ENCODE measurements around the gene TRAPPC2. TPM values are rescaled to one million over a fixed set of nuclear protein-coding genes. Genes with fewer than 3 reads are reported as not detected.
A peak's percentile ranks its signal among the peaks of the same experiment; 100 is the strongest.

Gene TRAPPC2
- total and polyA plus RNA-seq, 2 of the 4 experiments (the other 2 are of a cell fraction): 11.3 to 13.8 TPM

DNA sequence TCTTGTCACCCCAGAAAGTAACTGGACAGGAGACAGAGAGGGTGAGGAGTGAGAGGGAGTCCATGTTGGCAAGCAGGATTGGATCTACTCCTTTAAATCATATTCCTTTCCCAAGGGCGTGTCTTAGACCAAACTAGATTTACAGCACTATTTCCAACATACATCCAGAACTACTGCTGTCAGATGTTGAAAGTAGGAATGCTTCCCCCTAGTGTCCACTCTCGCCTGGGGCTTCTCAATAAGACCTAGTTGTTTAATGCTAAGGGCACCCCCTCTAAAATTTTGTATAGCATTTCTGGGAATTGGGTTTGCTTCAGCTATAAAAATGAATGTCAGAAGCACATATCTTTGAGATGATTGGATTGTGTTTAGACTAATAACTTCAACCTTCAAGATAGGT lies 13.4 kb upstream of the TRAPPC2 start:
- Histone ChIP-seq H2BK120ac (ENCODE audit: low read depth, low read length) (no peak overlapping the region), H3K9me3 (ENCODE audit: control insufficient read depth, insufficient read depth, low read length) (no peaks in the 10 kb centered on the region), H3K18ac (ENCODE audit: low read depth, low read length) (no peak overlapping the region), H3K36me3 (ENCODE audit: control insufficient read depth, insufficient read depth, low read length) (peaks cover 2% of the 10 kb centered on the region), H2AK9ac (replicated peaks; ENCODE audit: low read depth, low read length, poor library complexity) (peak overlapping the region; percentile 37), H3K14ac (replicated peaks; ENCODE audit: low read depth, low read length) (no peak overlapping the region), H3K4me1 (ENCODE audit: control insufficient read depth, insufficient read depth, low read length) (peaks cover 2% of the 10 kb centered on the region), H4K8ac (ENCODE audit: low read depth in 2 of 2, low read length in 2 of 2) (no peak overlapping the region), H3K9ac (ENCODE audit: low read depth, low read length) (no peak overlapping the region), H3K23ac (ENCODE audit: low read depth, low read length) (no peak overlapping the region), H3K9me1 (ENCODE audit: insufficient read depth, low read length) (no peaks in the 10 kb centered on the region), H3K4me3 (ENCODE audit: insufficient read depth, low read depth, low read length) (no peak overlapping the region), H4K91ac (ENCODE audit: insufficient read depth, low read depth, low read length) (no peak overlapping the region), H4K5ac (ENCODE audit: low read depth, low read length) (no peak overlapping the region), H2BK5ac (ENCODE audit: low read depth, low read length, poor library complexity, severe bottlenecking) (no peak overlapping the region), H2AK5ac (ENCODE audit: low read depth, low read length) (no peak overlapping the region), H2AFZ (replicated peaks; ENCODE audit: low read length, poor library complexity) (no peak overlapping the region), H4K20me1 (ENCODE audit: insufficient read depth, low read length) (no peaks in the 10 kb centered on the region), H3K27me3 (ENCODE audit: control insufficient read depth, insufficient read depth, low read length) (no peaks in the 10 kb centered on the region), H3K4me2 (ENCODE audit: low read depth, low read length) (no peak overlapping the region), H3K27ac (ENCODE audit: insufficient read depth, low read length) (no peak overlapping the region), H3K4ac (ENCODE audit: low read depth, low read length) (no peak overlapping the region), H2BK20ac (ENCODE audit: low read depth, low read length) (no peak overlapping the region), H3K56ac (ENCODE audit: extremely low read depth, insufficient read depth, low read length) (no peak overlapping the region), H3K79me1 (ENCODE audit: low read depth in 1 of 2, low read length in 2 of 2) (no peaks in the 10 kb centered on the region), H2BK15ac (ENCODE audit: low read depth, low read length) (no peak overlapping the region)
- DNase-seq: peak; percentile 76
- TF ChIP-seq CEBPB (IDR thresholded peaks at IDR 0.05; ENCODE audit: low read depth, low read length) (no peak), RAD21 (IDR thresholded peaks at IDR 0.05; ENCODE audit: low read length) (peak; percentile 56), MAZ (IDR thresholded peaks at IDR 0.05; ENCODE audit: borderline replicate concordance, low read depth, low read length) (no peak), SMC3 (IDR thresholded peaks at IDR 0.05; ENCODE audit: low read depth, low read length) (peak; percentile 62), MXI1 (IDR thresholded peaks at IDR 0.05; ENCODE audit: borderline replicate concordance, low read depth, low read length) (no peak), BHLHE40 (IDR thresholded peaks at IDR 0.05; ENCODE audit: low read depth, low read length) (no peak), FOS (IDR thresholded peaks at IDR 0.05; ENCODE audit: low read depth, low read length) (no peak), POLR2A (IDR thresholded peaks at IDR 0.05; ENCODE audit: low read depth, low read length) (no peak), MAFK (IDR thresholded peaks at IDR 0.05; ENCODE audit: low read depth, low read length) (no peak), RCOR1 (IDR thresholded peaks at IDR 0.05; ENCODE audit: insufficient replicate concordance, low read length) (no peak), CHD1 (IDR thresholded peaks at IDR 0.05; ENCODE audit: low read depth, low read length) (no peak), NFE2L2 (IDR thresholded peaks at IDR 0.05; ENCODE audit: low read depth, low read length) (no peak), RFX5 (IDR thresholded peaks at IDR 0.05; ENCODE audit: low read depth, low read length) (no peak)
- TF ChIP-seq, protein P1, sequence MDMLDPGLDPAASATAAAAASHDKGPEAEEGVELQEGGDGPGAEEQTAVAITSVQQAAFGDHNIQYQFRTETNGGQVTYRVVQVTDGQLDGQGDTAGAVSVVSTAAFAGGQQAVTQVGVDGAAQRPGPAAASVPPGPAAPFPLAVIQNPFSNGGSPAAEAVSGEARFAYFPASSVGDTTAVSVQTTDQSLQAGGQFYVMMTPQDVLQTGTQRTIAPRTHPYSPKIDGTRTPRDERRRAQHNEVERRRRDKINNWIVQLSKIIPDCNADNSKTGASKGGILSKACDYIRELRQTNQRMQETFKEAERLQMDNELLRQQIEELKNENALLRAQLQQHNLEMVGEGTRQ (IDR thresholded peaks at IDR 0.05; ENCODE audit: low read depth, low read length): no peak
- TF ChIP-seq, protein P2, sequence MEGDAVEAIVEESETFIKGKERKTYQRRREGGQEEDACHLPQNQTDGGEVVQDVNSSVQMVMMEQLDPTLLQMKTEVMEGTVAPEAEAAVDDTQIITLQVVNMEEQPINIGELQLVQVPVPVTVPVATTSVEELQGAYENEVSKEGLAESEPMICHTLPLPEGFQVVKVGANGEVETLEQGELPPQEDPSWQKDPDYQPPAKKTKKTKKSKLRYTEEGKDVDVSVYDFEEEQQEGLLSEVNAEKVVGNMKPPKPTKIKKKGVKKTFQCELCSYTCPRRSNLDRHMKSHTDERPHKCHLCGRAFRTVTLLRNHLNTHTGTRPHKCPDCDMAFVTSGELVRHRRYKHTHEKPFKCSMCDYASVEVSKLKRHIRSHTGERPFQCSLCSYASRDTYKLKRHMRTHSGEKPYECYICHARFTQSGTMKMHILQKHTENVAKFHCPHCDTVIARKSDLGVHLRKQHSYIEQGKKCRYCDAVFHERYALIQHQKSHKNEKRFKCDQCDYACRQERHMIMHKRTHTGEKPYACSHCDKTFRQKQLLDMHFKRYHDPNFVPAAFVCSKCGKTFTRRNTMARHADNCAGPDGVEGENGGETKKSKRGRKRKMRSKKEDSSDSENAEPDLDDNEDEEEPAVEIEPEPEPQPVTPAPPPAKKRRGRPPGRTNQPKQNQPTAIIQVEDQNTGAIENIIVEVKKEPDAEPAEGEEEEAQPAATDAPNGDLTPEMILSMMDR (conservative IDR thresholded peaks at IDR 0.05; ENCODE audit: low read depth, low read length): peak; percentile 60
- TF ChIP-seq, protein P3, sequence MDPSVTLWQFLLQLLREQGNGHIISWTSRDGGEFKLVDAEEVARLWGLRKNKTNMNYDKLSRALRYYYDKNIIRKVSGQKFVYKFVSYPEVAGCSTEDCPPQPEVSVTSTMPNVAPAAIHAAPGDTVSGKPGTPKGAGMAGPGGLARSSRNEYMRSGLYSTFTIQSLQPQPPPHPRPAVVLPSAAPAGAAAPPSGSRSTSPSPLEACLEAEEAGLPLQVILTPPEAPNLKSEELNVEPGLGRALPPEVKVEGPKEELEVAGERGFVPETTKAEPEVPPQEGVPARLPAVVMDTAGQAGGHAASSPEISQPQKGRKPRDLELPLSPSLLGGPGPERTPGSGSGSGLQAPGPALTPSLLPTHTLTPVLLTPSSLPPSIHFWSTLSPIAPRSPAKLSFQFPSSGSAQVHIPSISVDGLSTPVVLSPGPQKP (IDR thresholded peaks at IDR 0.05; ENCODE audit: borderline replicate concordance, low read depth, low read length): no peak
- WGBS, 2 experiments (ENCODE audit: extremely low coverage in 2 of 2, insufficient read length in 1 of 2): no CpG with 5 or more reads among the region's 2 CpGs
- in situ Hi-C loops (cut with MboI; ENCODE audit: low sequenced_read_pairs) (loop anchor here (5.0 to 25.0 kb wide), 3 partner anchors 91 to 786 kb away; no protein-coding TSS in a partner anchor), dilution Hi-C loops (cut with HindIII; ENCODE audit: low sequenced_read_pairs, unreplicated experiment) (no loop called here), intact Hi-C loops (cut with micrococcal nuclease) (loop anchor here (1.0 to 10.0 kb wide), 3 partner anchors 90 to 933 kb away; no protein-coding TSS in a partner anchor)
- CTCF ChIA-PET: no interaction called here
- POLR2A ChIA-PET (ENCODE audit: unreplicated experiment): no interaction called here
- ATAC-seq (ENCODE audit: low read depth): peak; percentile 86
- no TSS peak for BruUV-seq (replicated peaks)
